PC-3 (cell line): Measurements from ENCODE around the gene NUP93.

Source experiments
- EZH2 ChIP-seq: fragments of 300-600 bp; sonication (generic); IDR thresholded peaks from one replicate; pipeline ENCODE4 v1.6.1; 2017; ENCODE audit warnings: antibody characterized with exemption, mild to moderate bottlenecking, low read length; ENCODE audit not compliant: unreplicated experiment
- TF ChIP-seq, protein P1 (sequence below): fragments of 300-600 bp; sonication (generic); conservative IDR thresholded peaks from 2 replicates; pipeline ENCODE4 v1.5.1; 2017; ENCODE audit warnings: antibody characterized with exemption, low read depth, mild to moderate bottlenecking, low read length

DNA sequence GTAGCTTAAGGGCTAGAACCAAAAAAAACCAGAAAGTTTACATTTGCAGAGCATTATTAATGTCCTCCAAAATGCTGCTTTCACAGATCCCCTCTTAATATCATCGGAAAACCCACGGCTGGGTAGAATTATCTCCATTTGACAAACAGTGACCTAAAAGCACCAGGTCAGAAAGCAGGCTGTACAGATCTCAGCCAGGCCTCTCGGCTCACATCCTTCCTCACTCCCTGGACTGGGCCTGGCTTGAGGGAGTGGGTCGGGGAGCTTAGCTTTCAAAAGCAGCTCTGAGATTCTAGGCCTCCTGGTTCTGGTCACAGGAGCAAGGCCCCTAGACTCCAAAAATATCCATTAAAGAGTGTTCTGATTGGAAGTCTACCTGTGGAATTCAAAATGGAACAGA lies 126.0 kb downstream of the NUP93 start:
- no peak for TF ChIP-seq EZH2
- TF ChIP-seq, protein P1, sequence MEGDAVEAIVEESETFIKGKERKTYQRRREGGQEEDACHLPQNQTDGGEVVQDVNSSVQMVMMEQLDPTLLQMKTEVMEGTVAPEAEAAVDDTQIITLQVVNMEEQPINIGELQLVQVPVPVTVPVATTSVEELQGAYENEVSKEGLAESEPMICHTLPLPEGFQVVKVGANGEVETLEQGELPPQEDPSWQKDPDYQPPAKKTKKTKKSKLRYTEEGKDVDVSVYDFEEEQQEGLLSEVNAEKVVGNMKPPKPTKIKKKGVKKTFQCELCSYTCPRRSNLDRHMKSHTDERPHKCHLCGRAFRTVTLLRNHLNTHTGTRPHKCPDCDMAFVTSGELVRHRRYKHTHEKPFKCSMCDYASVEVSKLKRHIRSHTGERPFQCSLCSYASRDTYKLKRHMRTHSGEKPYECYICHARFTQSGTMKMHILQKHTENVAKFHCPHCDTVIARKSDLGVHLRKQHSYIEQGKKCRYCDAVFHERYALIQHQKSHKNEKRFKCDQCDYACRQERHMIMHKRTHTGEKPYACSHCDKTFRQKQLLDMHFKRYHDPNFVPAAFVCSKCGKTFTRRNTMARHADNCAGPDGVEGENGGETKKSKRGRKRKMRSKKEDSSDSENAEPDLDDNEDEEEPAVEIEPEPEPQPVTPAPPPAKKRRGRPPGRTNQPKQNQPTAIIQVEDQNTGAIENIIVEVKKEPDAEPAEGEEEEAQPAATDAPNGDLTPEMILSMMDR = no peak
